Parathyroid adenoma (tissue), 2 donors: ENCODE data around the gene NRXN2.

ENCODE experiments used
- H2AFZ ChIP-seq: fragments of 300-600 bp; sonication (generic); one replicate; pipeline ENCODE4 v1.7.0; 2017; ENCODE audit warnings: antibody characterized with exemption, mild to moderate bottlenecking
- H3K27ac ChIP-seq: fragments of 300-600 bp; sonication (generic); one replicate; pipeline ENCODE4 v1.7.0; 2017
- H3K27me3 ChIP-seq: fragments of 300-600 bp; sonication (generic); one replicate; pipeline ENCODE4 v1.7.0; 2017; ENCODE audit warnings: low read length; ENCODE audit not compliant: control insufficient read depth, insufficient read depth
- H3K36me3 ChIP-seq: fragments of 300-600 bp; sonication (generic); one replicate; pipeline ENCODE4 v1.7.0; 2017; ENCODE audit warnings: low read length; ENCODE audit not compliant: control insufficient read depth, insufficient read depth
- H3K4me1 ChIP-seq: fragments of 300-600 bp; sonication (generic); one replicate; pipeline ENCODE4 v1.7.0; 2017; ENCODE audit warnings: control low read depth
- H3K4me2 ChIP-seq: fragments of 300-600 bp; sonication (generic); one replicate; pipeline ENCODE4 v1.7.0; 2017; ENCODE audit warnings: low read length
- H3K4me3 ChIP-seq: fragments of 300-600 bp; sonication (generic); one replicate; pipeline ENCODE4 v1.7.0; 2017; ENCODE audit warnings: low read depth, low read length
- H3K79me2 ChIP-seq: fragments of 300-600 bp; sonication (generic); one replicate; pipeline ENCODE4 v1.7.0; 2017; ENCODE audit warnings: control low read depth
- H3K9ac ChIP-seq: fragments of 300-600 bp; sonication (generic); one replicate; pipeline ENCODE4 v1.7.0; 2017; ENCODE audit warnings: mild to moderate bottlenecking
- H3K9me3 ChIP-seq: fragments of 300-600 bp; sonication (generic); one replicate; pipeline ENCODE4 v1.7.0; 2017; ENCODE audit warnings: low read length; ENCODE audit not compliant: control insufficient read depth
- TF ChIP-seq, protein P1 (sequence below): fragments of 300-600 bp; sonication (generic); IDR thresholded peaks from one replicate; pipeline ENCODE4 v1.7.0; 2017; ENCODE audit warnings: antibody characterized with exemption, mild to moderate bottlenecking
- donor health status: primary hyperparathyroidism.

Gene NRXN2

DNA sequence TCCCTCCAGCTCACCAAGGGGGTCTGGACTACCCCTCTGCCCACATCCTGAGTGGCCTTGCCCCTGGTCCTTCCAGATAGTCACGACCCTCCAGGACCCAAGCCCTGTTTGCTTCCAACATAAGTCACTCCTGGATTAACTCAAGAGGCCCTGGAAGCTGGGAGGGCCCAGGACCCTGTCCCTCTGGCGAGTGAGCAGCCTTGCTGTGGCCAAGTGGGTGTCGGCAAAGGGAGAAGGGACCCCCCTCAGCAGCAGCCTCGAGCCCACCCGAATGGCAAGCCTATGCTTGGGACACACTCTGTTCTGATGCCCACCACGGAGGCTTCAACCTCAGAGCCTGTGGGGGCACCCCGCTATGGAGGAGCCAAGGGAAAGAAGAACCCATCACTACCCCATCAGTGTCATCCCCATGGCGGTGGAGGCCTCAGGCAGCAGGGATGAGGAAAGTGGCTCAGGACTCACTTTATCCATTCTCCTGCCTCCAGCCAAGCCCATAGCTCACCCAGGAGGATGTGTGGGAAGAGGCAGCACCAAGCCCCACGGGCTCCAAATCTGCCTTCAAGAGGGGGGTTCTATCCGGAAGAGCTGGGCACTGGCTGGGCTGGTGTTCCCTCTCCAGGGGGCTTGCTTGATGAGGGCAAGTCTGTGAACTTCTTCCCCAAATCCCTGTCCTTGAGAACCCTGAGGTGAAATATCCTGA lies 119.4 kb downstream of the NRXN2 start:
- H3K4me1 ChIP-seq, result no peaks in the 10 kb centered on the region
- H2AFZ ChIP-seq, result no peak overlapping the region
- H3K4me2 ChIP-seq, result no peak overlapping the region
- no peaks in the 10 kb centered on the region for H3K27me3 ChIP-seq
- no peaks in the 10 kb centered on the region for H3K79me2 ChIP-seq
- H3K36me3 ChIP-seq, result no peaks in the 10 kb centered on the region
- H3K27ac ChIP-seq, result no peak overlapping the region
- no peaks in the 10 kb centered on the region for H3K9me3 ChIP-seq
- H3K9ac ChIP-seq, result no peak overlapping the region
- TF ChIP-seq, protein P1, sequence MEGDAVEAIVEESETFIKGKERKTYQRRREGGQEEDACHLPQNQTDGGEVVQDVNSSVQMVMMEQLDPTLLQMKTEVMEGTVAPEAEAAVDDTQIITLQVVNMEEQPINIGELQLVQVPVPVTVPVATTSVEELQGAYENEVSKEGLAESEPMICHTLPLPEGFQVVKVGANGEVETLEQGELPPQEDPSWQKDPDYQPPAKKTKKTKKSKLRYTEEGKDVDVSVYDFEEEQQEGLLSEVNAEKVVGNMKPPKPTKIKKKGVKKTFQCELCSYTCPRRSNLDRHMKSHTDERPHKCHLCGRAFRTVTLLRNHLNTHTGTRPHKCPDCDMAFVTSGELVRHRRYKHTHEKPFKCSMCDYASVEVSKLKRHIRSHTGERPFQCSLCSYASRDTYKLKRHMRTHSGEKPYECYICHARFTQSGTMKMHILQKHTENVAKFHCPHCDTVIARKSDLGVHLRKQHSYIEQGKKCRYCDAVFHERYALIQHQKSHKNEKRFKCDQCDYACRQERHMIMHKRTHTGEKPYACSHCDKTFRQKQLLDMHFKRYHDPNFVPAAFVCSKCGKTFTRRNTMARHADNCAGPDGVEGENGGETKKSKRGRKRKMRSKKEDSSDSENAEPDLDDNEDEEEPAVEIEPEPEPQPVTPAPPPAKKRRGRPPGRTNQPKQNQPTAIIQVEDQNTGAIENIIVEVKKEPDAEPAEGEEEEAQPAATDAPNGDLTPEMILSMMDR, result no peak
- H3K4me3 ChIP-seq, result no peak overlapping the region

DNA sequence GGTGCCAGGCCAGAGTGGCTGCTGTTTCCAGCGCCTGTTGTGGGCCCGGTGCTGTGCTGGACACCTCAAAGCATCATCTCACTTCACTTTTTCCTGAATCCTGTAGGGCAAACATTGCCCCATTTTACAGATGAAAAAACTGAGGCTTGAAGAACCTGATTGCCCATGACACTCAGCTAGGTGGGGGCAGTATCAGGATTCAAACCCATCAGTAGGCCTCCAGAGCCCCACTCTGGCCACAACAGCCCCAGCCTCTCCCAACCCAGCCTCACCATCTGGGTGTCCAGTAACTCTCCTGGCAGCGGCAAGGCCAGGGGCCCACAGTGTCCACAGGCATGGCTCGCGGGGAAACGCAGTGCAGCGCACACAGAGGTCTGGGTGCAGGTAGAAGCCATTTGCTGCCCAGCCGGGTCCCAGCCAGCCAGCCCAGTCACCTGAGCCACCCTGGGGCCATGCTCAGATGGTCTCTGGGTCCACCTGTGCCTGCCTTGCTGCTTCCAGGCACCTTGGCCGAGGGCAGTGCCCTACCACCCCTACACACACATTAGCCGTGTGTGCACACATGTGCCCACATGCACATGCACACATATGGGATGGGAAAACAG lies 120.4 kb downstream of the NRXN2 start:
- no peak overlapping the region for H3K27ac ChIP-seq
- H3K4me1 ChIP-seq, result no peaks in the 10 kb centered on the region
- H3K27me3 ChIP-seq, result no peaks in the 10 kb centered on the region
- H3K9ac ChIP-seq, result no peak overlapping the region
- H3K36me3 ChIP-seq, result no peaks in the 10 kb centered on the region
- H2AFZ ChIP-seq, result no peak overlapping the region
- no peaks in the 10 kb centered on the region for H3K9me3 ChIP-seq
- TF ChIP-seq, protein P1, result no peak
- H3K4me3 ChIP-seq, result no peak overlapping the region
- no peaks in the 10 kb centered on the region for H3K79me2 ChIP-seq
- H3K4me2 ChIP-seq, result no peak overlapping the region

DNA sequence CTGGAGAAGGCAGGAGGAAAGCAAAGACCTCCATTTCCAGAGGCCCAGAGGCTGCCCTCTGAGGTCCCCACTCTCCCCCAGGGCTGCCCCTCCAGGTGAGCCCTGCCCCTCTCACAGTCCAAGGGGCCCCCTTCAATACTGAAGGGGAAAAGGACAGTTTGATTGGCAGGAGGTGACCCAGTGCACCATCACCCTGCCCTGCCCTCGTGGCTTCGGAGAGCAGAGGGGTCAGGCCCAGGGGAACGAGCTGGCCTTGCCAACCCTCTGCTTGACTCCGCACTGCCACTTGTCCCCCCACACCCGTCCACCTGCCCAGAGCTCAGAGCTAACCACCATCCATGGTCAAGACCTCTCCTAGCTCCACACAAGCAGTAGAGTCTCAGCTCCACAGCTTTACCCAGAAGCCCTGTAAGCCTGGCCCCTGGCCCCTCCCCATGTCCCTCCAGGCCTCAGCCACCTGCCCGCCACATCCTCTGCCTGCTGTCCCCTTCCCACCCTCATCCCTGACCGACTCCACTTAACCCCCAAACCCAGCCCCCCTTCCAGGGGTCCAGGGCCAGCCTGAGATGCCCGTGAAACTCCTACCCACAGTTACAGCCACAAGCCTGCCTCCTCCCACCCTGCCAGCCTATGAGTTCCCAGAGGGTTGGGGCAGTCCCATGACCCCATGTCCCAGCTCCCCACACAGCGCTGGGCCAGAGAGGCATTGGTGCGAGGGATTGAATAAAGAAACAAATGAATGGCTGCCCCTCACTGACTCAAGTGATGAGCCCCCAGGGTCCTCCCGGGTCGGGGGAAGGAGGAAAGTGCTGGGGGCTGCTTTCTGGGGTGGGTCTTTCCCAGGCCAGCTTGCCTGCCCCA lies 121.2 kb downstream of the NRXN2 start:
- Histone ChIP-seq H3K4me2 (no peak overlapping the region), H3K4me3 (no peak overlapping the region), H3K9ac (no peak overlapping the region), H2AFZ (no peak overlapping the region), H3K4me1 (no peaks in the 10 kb centered on the region), H3K27me3 (no peaks in the 10 kb centered on the region), H3K9me3 (no peaks in the 10 kb centered on the region), H3K79me2 (no peaks in the 10 kb centered on the region), H3K27ac (no peak overlapping the region), H3K36me3 (no peaks in the 10 kb centered on the region)
- TF ChIP-seq, protein P1, result no peak

DNA sequence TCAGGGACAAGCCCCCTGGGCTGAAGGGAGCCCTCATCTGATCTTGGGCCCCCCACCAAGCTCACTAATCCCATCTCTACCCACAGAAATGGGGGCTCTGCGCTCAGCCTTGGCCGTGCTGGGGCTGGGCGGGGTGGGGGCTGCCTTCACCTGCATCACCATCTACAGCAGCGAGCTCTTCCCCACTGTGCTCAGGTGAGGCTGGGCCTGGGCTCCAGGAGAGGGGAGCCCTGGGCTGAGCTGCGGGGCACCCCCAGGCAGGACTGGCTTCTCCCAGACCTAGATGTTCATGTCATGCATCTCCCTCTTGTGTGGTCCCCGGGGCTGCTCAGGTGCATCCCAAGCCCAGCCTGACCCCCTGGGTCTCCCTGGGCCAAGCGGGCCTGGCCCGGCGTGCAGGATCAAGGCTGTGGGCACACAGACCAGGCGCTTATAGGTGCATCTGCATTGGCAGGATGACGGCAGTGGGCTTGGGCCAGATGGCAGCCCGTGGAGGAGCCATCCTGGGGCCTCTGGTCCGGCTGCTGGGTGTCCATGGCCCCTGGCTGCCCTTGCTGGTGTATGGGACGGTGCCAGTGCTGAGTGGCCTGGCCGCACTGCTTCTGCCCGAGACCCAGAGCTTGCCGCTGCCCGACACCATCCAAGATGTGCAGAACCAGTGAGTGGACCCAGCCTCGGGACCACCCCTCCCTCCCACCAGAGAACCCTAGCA lies 122.6 kb downstream of the NRXN2 start:
- Histone ChIP-seq H3K36me3 (no peaks in the 10 kb centered on the region), H3K4me1 (no peaks in the 10 kb centered on the region), H3K4me2 (no peak overlapping the region), H3K9ac (no peak overlapping the region), H2AFZ (no peak overlapping the region), H3K27ac (no peak overlapping the region), H3K79me2 (no peaks in the 10 kb centered on the region), H3K27me3 (no peaks in the 10 kb centered on the region), H3K4me3 (no peak overlapping the region), H3K9me3 (no peaks in the 10 kb centered on the region)
- TF ChIP-seq, protein P1, result no peak
